ELR (cell line): ENCODE results near the gene TKT.
"Not testable (repeated sequence)": the region's sequence is repeated elsewhere in the genome, so short reads cannot be mapped to it uniquely, and the experiment has no call there.

Source experiments
- DNase-seq: peaks from one replicate; pipeline ENCODE4 v3.0.0-alpha.2; 2015; ENCODE audit warnings: low read depth

The TKT gene

GRCh38 chr3:53255775-53256703, at the start of gene TKT:
Gene TKT, minus strand, starts transcription at chr3:53256022. Its CDS starts 80 bp downstream, at chr3:53255942.
- peak; percentile 84 for DNase-seq

GRCh38 chr3:53303957-53304356, 48.1 kb upstream of the TKT start:
- DNase-seq = no peak

GRCh38 chr3:53303549-53303948, 47.7 kb upstream of the TKT start:
- no peak for DNase-seq

GRCh38 chr3:53300826-53301225, 45.0 kb upstream of the TKT start:
- DNase-seq = peak; percentile 21

- peak; percentile 76 for DNase-seq
These were observed 43.8 kb upstream of the TKT start for GRCh38 chr3:53299611-53300023.

GRCh38 chr3:53295410-53295809, 39.6 kb upstream of the TKT start:
- no peak for DNase-seq

GRCh38 chr3:53293867-53294266, 38.0 kb upstream of the TKT start:
- DNase-seq = no peak

GRCh38 chr3:53288214-53288613, 32.4 kb upstream of the TKT start:
- no peak for DNase-seq

GRCh38 chr3:53287131-53287629, 31.4 kb upstream of the TKT start:
- no peak for DNase-seq

- DNase-seq = no peak
These were observed 30.9 kb upstream of the TKT start for GRCh38 chr3:53286727-53287126.

GRCh38 chr3:53282581-53282980, 26.8 kb upstream of the TKT start:
- no peak for DNase-seq

GRCh38 chr3:53278667-53279066, 22.8 kb upstream of the TKT start:
- no peak for DNase-seq

- no peak for DNase-seq
These were observed 19.2 kb upstream of the TKT start for GRCh38 chr3:53274938-53275605.

GRCh38 chr3:53273146-53273670, 17.4 kb upstream of the TKT start:
- no peak for DNase-seq

GRCh38 chr3:53269888-53270880, 14.4 kb upstream of the TKT start:
- peak; percentile 98 for DNase-seq

- not testable (repeated sequence) for DNase-seq
These were observed 13.4 kb upstream of the TKT start for GRCh38 chr3:53269193-53269592.

- no peak for DNase-seq
These were observed 11.9 kb upstream of the TKT start for GRCh38 chr3:53267766-53268165.

GRCh38 chr3:53264718-53265117, 8.9 kb upstream of the TKT start:
- no peak for DNase-seq

GRCh38 chr3:53263907-53264306, 8.1 kb upstream of the TKT start:
- DNase-seq = no peak

GRCh38 chr3:53261712-53262111, 5.9 kb upstream of the TKT start:
- no peak for DNase-seq

- DNase-seq = no peak
These were observed 4.5 kb upstream of the TKT start for GRCh38 chr3:53260286-53260785.
